Endothelial cell (in vitro differentiated cells): ENCODE measurements around the gene PTGIR. TPM values are rescaled to one million over a fixed set of nuclear protein-coding genes. Genes with fewer than 3 reads are reported as not detected.

ENCODE experiments used
- DNase-seq: peaks from one replicate; pipeline ENCODE4 v3.0.0; 2021; ENCODE audit warnings: low spot score
- H3K27ac Mint-ChIP-seq: one replicate; pipeline ENCODE4 v1.8.0; 2021; ENCODE audit warnings: mixed read lengths, inconsistent platforms; ENCODE audit not compliant: unreplicated experiment
- H3K27me3 Mint-ChIP-seq: one replicate; pipeline ENCODE4 v1.8.0; 2021; ENCODE audit warnings: mild to moderate bottlenecking, moderate library complexity, mixed read lengths, inconsistent platforms; ENCODE audit not compliant: unreplicated experiment
- H3K36me3 Mint-ChIP-seq: one replicate; pipeline ENCODE4 v1.8.0; 2021; ENCODE audit warnings: mild to moderate bottlenecking, low read depth, mixed read lengths, inconsistent platforms; ENCODE audit not compliant: unreplicated experiment
- H3K4me1 Mint-ChIP-seq: one replicate; pipeline ENCODE4 v1.8.0; 2021; ENCODE audit warnings: mild to moderate bottlenecking, mixed read lengths, inconsistent platforms; ENCODE audit not compliant: unreplicated experiment
- H3K4me3 Mint-ChIP-seq: one replicate; pipeline ENCODE4 v1.8.0; 2021; ENCODE audit warnings: mild to moderate bottlenecking, mixed read lengths, inconsistent platforms; ENCODE audit not compliant: unreplicated experiment
- H3K9me3 Mint-ChIP-seq: one replicate; pipeline ENCODE4 v1.8.0; 2021; ENCODE audit warnings: mixed read lengths, inconsistent platforms; ENCODE audit not compliant: unreplicated experiment
- total RNA-seq: library from RNA; stranded (reverse); fragmentation: NEBNext Ultra II Directional; extraction: Animal tissue kit (Norgen Biotek cat#: 25700); gene quantifications from one replicate; pipeline ENCODE4 v1.2.1, GENCODE V29; 2021; ENCODE audit not compliant: unreplicated experiment
- TF ChIP-seq, protein P1 (sequence below): fragments of 200-600 bp; sonication (generic); IDR thresholded peaks from one replicate; pipeline ENCODE4 v1.5.0; 2021; ENCODE audit warnings: antibody characterized with exemption; ENCODE audit not compliant: unreplicated experiment

The PTGIR gene
- total RNA-seq, 1 donor from 2014 or later = not detected

- H3K27ac Mint-ChIP-seq = peak overlapping the region; percentile 44
- H3K27me3 Mint-ChIP-seq = peaks cover 11% of the 10 kb centered on the region
- peak; percentile 37 for DNase-seq
These were observed 34.5 kb upstream of the PTGIR start for GRCh38 chr19:46659151-46660007.

GRCh38 chr19:46656541-46656940, 31.7 kb upstream of the PTGIR start:
- peaks cover 12% of the 10 kb centered on the region for H3K27me3 Mint-ChIP-seq
- H3K27ac Mint-ChIP-seq = no peak overlapping the region
- H3K36me3 Mint-ChIP-seq = no peaks in the 10 kb centered on the region
- no peak for DNase-seq
- peaks cover 10% of the 10 kb centered on the region for H3K4me1 Mint-ChIP-seq
- H3K9me3 Mint-ChIP-seq = no peaks in the 10 kb centered on the region
- TF ChIP-seq, protein P1, sequence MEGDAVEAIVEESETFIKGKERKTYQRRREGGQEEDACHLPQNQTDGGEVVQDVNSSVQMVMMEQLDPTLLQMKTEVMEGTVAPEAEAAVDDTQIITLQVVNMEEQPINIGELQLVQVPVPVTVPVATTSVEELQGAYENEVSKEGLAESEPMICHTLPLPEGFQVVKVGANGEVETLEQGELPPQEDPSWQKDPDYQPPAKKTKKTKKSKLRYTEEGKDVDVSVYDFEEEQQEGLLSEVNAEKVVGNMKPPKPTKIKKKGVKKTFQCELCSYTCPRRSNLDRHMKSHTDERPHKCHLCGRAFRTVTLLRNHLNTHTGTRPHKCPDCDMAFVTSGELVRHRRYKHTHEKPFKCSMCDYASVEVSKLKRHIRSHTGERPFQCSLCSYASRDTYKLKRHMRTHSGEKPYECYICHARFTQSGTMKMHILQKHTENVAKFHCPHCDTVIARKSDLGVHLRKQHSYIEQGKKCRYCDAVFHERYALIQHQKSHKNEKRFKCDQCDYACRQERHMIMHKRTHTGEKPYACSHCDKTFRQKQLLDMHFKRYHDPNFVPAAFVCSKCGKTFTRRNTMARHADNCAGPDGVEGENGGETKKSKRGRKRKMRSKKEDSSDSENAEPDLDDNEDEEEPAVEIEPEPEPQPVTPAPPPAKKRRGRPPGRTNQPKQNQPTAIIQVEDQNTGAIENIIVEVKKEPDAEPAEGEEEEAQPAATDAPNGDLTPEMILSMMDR = no peak
- no peak overlapping the region for H3K4me3 Mint-ChIP-seq

More at GRCh38 chr19:46659151-46660007, 34.5 kb upstream of the PTGIR start:
- peak overlapping the region; percentile 68 for H3K4me3 Mint-ChIP-seq
- H3K9me3 Mint-ChIP-seq = no peaks in the 10 kb centered on the region
- TF ChIP-seq, protein P1 = no peak
- peaks cover 14% of the 10 kb centered on the region for H3K4me1 Mint-ChIP-seq
- no peaks in the 10 kb centered on the region for H3K36me3 Mint-ChIP-seq

GRCh38 chr19:46654621-46655152, 29.8 kb upstream of the PTGIR start:
- Mint-ChIP-seq H3K27ac (no peak overlapping the region), H3K9me3 (peaks cover 5% of the 10 kb centered on the region), H3K27me3 (peaks cover 20% of the 10 kb centered on the region), H3K36me3 (peaks cover 4% of the 10 kb centered on the region), H3K4me3 (no peak overlapping the region), H3K4me1 (peaks cover 7% of the 10 kb centered on the region)
- DNase-seq = no peak
- TF ChIP-seq, protein P1 = no peak

DNA sequence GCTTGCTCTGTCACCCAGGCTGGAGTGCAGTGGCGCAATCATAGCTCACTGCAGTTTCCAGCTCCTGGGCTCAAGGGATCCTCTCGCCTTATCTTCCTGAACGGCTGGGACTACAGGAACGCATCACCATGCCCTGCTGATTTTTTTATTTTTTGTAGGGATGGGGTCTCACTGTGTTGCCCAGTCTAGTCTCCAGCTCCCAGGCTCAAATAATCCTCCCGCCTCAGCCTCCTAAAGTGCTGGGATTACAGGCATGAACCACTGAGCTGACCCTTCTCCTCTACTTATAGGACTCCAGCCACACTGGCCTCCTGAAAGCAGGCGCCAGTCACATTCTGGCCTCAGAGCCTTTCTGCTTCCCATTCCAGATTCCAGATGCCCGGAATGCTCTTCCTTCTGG, 25.6 kb upstream of the PTGIR start:
- DNase-seq = no peak
- Mint-ChIP-seq H3K4me3 (peak overlapping the region; percentile 66), H3K27ac (no peak overlapping the region), H3K36me3 (peaks cover 12% of the 10 kb centered on the region), H3K9me3 (peaks cover 5% of the 10 kb centered on the region), H3K27me3 (peaks cover 30% of the 10 kb centered on the region), H3K4me1 (peaks cover 13% of the 10 kb centered on the region)
- TF ChIP-seq, protein P1 = no peak
